Loucy (cell line): Measurements from ENCODE around the gene RANBP6.

Experiments used
- EZH2phosphoT487 ChIP-seq: fragments of 200-600 bp; IDR thresholded peaks from 2 replicates; pipeline ENCODE4 v1.6.1; 2018; ENCODE audit warnings: antibody characterized with exemption, mild to moderate bottlenecking, moderate library complexity, borderline replicate concordance
- TF ChIP-seq, protein P1 (sequence below): fragments of 200-600 bp; sonication (generic); conservative IDR thresholded peaks from 2 replicates; pipeline ENCODE4 v1.5.1; 2014; ENCODE audit warnings: mild to moderate bottlenecking, antibody characterized with exemption, low read length

DNA sequence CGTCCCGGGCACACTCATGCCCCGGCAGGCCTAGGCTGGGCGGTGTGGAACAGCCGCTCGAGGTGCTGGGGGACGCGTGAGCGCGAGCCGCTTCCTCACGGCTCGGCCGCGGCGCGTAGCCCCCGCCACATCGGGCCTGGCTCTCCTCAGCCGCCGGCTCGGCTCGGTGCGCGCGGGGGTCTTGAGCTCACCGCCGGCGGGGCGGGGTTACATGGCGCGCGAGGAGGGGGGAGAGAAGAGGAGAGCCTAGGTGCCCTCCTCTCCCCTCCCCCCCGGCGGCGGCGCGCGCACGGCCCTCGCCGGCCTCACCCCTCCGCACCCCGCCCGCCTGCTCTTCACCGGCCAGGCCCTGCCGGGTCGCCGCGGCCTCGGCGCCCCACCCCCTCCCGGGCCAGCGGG is 7.7 kb downstream of the RANBP6 start:
- TF ChIP-seq, protein P1, sequence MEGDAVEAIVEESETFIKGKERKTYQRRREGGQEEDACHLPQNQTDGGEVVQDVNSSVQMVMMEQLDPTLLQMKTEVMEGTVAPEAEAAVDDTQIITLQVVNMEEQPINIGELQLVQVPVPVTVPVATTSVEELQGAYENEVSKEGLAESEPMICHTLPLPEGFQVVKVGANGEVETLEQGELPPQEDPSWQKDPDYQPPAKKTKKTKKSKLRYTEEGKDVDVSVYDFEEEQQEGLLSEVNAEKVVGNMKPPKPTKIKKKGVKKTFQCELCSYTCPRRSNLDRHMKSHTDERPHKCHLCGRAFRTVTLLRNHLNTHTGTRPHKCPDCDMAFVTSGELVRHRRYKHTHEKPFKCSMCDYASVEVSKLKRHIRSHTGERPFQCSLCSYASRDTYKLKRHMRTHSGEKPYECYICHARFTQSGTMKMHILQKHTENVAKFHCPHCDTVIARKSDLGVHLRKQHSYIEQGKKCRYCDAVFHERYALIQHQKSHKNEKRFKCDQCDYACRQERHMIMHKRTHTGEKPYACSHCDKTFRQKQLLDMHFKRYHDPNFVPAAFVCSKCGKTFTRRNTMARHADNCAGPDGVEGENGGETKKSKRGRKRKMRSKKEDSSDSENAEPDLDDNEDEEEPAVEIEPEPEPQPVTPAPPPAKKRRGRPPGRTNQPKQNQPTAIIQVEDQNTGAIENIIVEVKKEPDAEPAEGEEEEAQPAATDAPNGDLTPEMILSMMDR, result no peak
- TF ChIP-seq EZH2phosphoT487, result no peak
